HG03135 (cell line): ENCODE results near the gene SLCO3A1.
A peak's percentile ranks its signal among the peaks of the same experiment; 100 is the strongest.

Experiments
- ATAC-seq: cut with Tn5 transposase; IDR thresholded peaks from one replicate; pipeline ENCODE4 v1.9.1; 2021; ENCODE audit warnings: mild to moderate bottlenecking, moderate library complexity; ENCODE audit not compliant: unreplicated experiment

The SLCO3A1 gene

DNA sequence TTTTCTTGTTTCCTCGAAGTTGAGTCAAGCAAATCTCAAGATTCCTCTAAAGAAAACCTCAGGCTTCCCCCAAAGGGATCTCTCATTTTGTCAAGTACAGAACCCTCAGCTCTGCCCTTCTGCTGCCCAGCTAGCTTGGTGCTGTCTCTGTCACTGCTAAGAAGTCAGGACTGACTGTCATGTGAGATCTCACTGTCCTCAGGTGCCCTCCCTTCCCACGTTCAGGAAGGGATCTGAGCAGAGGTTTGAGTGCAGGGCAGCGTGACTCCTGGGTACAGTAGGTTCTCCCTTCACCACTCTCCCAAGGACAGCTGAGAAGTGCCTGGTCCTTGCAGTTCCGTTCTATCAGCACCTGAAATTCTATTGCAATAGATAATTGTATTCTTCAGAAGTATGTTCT lies 229.7 kb downstream of the SLCO3A1 start:
- no peak for ATAC-seq

DNA sequence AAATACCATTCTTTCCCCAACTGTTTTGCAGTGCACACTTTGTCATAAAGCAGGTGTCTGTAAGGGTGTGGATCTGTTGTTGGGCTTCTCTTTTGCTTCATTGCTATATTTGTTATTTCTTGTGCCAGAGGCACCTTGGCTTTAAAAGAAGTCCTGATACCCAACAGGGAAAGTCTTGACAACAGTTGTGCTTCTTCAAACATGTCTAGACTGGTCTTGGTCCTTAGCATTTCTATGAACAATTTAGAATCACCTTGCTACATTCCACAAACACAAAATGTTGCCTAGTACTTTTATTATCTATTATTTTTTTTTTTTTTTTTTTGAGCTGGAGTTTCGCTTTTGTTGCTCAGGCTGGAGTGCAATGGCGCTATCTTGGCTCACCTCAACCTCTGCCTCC lies 233.7 kb downstream of the SLCO3A1 start:
- no peak for ATAC-seq

DNA sequence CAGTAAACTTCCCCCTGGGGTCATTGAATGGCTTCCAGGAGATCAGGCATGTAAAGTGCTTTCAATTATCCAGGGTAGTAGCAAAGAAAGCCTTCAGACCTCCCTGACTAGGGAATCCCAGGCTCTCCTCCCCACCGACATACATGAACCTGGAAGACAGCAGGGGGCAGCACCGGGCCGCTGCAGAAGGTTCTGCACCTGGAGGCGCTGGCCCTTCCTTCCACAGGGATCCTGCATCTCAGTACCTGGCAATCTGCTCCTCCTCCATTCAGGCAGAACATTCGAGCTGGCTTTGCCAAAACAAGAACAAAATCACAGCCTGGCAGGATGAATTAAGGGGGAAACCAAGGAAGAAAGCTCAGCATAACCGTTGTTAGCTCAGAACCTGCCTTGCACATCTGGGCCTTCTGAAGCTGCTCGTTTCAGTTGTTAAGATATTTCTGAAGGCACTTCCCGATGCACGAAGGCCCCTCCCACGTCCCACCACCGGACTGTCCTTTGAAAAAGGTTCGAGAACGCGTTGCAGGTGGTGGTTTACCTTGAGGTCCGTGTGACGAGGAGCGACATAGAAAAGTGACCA lies 237.7 kb downstream of the SLCO3A1 start:
- ATAC-seq = no peak

DNA sequence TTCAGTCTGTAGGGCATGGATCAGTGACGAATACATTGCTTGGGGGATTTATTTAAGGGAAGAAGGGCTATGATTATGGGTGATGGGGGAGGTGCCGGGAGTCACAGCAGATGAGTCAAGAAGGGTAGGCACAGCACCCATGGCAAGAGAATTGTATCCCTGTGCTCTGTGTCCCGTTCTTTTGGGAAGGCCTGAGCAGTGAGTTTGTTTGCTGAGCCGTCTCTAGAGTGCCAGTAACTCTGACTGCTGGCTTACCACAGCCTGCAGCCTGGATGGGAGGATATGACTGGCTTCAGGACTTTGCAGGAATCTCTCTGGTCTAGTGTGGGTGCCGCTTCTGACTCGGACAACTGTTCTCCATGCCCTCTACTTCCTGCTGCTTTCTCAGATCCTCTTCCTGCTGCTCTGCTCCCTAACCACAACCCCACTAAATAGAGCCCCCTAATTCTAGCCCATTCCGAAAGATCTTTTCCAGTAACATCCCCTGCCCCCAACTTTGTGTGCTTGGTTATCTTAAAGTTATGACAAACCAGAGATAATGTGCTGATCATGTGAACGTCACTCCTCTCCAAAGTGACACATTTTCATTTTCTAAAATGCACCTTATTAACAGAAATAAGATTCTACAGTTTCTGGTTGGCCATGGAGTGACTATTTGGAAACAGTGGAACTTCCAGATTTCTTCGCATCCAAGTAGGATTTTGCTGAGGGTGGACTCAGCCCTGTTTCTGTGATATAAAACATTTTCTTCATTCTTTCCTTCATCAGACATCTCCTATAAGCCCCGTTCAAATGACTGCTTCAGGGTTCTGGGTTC lies 239.0 kb downstream of the SLCO3A1 start:
- no peak for ATAC-seq

DNA sequence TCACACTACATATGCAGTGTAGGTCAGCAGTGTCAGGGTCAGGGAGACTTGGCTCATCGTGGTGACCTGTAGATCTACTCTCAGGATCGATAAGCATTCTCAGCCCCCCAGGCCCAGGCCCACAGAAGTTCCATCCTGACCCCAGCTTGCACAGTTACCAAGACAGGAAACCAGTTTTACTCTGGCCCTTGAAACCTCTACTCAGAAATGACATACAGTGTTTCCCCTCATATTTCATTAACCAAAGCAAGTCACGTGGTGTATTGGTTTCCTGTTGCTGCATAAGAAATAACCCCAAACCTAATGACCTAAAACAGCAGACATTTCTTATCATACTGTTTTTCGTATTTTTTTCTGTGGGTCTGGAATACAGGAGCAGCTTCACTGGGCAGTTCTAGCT lies 242.2 kb downstream of the SLCO3A1 start:
- ATAC-seq = peak; percentile 83

DNA sequence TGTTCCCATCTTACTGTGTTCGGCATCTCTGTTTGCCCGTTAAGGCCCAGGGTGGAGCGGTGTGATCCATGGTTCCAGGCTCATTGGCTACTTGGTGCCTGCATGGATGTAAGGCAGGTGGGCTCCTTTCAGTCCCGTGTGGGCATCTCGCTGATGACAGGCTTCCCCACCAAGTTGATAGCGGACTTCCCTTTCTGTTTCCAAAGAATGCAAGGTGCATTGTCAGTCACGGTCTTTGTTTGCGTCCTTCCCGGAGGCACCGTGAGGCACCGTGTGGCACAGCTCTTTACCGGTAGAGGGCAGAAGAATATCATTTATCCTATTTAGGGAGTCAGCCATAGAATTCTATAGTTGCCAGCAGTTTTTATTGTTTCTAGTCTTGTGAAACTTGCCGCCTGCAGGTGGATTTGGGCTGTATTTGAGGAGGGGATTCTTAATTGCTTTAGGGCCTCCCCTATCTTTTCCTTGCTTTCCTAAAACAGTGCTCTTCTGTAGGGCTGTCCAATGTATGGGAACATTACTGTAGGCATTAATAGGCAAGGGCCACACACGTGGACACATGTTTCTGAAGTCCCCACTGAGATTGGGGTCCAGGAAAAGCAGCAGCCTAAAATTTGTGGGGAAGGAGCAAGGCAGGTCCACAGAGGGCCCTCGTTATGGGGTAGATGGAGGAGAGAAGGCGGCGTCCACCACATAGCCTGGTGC lies 244.1 kb downstream of the SLCO3A1 start:
- ATAC-seq = peak; percentile 49

DNA sequence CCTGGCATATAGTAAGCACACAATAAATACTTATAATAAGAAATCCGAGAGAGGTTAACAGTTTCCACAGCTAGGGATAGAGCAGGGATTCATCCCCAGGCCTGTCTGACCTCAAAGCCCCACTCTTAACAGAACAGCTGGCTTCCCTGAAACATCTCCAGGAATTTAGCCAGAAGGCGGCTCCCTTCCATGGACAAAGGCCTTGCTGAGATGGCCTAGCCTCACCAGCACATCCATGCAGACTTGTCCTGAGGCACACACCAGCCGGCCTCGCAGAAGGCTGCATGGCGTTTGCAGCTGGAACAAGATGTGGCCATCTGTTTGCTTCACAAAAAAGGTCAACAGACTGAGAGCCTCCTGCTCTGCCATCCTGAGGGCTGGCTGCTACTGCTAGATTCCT lies 245.4 kb downstream of the SLCO3A1 start:
- no peak for ATAC-seq

DNA sequence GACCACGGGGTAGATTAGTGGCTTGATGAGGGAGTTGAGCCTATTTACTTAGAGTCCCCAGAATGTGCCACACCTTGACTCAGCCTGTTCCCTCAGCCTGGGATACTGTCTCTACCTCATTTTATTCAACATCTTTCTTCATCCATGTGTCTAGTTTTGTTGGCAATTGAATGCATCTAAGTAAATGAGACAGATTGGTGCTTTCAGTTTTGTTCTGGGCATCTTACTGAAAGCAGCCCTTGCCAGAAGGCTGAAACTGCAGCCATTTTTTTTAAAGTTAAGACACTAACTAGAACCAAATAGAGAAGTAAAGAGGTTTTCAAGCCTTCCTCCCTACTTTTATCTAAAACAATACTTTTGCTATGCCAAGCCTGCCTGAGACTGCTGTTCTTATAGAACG lies 246.8 kb downstream of the SLCO3A1 start:
- ATAC-seq = no peak

DNA sequence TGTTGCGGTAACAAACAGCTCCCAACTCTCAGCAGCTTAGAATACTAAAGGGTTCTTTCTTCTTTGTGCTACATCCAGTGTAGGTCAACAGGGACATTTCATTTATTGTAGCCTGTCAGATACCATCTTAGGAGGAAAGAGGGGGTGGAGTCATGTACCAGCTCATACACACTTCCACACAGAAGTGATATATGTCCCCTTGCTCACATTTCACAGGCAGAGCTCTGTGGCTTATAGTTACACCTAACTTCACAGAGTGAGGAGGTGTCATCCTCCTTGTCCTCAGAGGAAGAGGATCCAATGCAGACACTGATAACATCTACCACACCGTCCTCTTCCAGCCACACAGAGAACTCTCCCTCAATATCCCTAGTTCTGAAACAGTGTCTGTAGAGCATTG lies 247.2 kb downstream of the SLCO3A1 start:
- ATAC-seq = no peak

DNA sequence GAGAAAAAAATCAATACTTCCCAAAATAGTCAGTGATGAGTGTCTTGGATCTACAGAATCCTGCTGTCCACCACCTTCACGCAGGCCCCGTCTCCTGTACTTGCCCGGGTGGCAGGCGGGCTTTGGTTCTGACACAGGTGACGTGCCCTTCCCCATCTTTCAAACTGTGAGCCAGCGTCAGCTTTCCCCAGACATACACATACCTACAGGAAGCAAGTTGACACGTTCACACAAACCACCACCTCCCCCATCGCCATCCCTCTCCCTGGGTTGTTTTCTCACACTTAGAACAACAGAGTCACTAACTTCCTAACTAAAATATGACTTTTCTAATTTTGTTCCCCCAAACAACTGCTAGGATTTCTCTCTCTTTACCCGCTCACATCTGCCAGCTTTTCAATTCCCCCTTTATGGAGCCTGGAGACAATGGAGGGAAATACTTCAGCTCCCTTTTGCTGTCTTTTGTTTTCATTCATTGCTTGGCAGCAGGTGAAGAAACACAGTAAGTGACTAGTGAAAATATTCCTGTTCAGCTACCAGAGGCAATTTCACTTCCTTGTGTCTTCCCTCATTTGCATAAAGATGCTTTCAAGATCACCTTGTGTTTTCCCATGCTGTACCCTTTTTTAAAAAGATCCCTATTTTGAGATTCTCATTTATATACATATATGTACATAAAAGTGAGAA lies 248.3 kb downstream of the SLCO3A1 start:
- ATAC-seq = peak; percentile 61

DNA sequence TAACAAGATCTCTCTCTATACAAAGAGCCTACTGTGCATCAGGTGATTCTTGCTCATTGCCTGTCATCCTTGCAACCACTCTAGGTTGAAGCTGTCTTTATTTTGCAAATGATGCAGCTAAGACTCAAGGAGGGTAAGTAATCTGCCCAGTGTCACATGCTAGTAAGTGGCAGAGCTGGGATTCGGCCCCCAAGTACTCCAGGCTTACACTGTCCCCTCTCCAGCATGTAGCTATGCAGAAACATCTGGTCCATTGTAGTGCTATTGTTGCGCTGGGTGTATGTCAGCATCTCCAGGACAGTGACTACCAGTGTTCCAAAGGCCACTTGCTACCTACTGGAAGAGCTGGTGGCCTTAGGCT lies 248.9 kb downstream of the SLCO3A1 start:
- peak; percentile 31 for ATAC-seq

DNA sequence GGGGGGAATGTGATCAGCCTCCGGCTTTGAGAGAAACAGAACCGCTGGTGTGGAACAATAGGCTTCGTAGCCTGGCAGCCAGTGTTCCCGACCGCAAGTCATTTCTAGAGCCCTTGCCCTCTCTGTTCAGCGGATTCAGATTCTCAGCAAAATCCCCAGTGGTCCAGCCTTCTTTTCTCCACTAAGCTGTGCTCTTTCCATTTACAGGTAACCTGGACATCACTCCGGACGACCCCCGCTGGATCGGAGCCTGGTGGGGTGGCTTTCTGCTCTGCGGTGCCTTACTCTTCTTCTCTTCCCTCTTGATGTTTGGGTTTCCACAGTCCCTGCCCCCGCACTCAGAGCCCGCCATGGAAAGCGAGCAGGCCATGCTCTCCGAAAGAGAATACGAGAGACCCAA lies 250.6 kb downstream of the SLCO3A1 start:
- no peak for ATAC-seq

DNA sequence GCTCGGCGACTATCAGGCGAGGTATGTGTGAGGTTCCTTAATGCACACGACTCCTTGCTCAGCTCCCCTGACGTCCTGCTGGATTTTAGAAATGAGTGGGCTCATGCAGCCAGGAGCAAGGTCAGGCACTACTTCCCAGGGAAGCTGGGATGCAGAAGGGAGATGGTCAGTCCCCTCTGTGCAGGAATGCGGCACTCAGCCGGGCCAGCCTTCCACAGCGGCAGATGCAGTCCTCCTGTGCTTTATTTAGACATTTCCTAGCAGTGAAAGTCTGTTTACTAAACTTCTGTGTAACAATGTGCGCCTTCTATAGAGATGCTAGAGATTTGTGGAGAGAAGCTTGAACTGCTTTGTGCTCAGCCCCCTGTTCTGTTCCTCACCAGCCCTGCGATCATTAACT lies 252.1 kb downstream of the SLCO3A1 start:
- ATAC-seq = no peak

DNA sequence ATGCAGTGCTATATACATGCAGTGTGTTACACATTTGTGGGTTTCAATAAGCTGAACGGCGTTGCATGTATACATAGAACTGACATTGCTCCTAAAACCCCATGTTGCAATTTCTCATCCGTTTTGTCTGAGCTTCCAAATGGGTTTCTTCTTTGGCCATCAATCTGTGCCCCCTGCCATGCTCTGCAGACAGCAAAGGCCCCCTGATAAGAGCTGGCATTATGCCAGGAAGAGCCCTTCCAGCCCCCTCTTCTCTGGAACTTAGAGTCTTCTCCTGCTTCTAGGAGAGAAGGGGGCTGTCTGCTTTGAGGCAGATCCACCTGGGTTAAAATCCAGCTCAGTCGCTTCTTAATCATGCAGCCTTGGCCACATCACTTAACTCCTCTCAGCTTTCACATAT lies 254.0 kb downstream of the SLCO3A1 start:
- no peak for ATAC-seq

DNA sequence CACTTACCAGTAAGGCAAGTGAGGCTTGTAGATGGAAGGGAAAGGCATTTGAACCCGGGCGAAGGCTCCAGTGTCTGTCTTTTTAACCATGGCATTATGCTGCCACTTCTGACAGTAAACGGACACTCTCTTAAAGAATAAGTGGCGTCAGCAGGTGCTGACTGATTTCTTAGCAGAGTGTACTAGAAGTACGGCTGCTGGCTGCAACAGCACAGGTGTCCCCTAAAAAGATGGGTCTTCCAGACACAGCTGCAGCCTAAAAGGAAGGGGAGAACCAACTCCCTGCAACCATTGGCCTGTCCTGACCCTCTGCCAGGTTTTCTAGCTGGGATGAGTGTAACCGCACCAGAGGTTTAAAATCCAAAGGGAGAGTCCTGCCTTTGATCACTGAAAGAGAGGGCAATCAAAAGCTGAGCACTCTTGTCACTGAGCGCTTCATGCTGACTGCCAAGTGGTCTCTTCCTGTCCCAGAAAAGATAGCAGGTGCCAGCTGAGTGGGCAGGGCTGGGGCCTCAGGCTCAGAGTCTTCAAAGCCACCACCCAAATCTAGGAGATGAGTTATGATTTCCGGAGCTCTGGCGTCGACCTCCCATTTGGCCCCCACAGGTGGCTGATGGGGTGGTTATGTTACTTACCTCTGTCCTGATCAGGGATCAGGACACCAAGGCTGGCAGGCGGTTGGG lies 255.8 kb downstream of the SLCO3A1 start:
- ATAC-seq = no peak

DNA sequence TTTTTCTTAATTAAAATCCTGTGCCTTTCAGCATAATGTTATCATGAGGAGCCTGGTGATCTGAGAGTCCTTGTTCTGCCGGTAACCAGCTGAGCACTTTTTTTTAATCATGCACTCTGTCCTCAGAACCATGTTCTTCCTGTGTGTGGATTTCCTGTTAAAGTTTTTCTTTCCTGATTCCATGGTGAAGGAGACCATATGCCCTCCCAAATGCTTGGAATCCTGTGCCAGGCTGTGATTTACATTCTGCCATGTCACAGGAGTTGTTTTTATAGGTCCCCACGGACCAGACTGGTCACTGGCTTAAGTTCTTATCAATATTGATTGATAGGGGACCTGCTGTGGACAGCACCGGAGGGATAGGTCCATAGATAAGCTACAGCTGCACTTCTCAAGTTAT lies 257.8 kb downstream of the SLCO3A1 start:
- no peak for ATAC-seq

DNA sequence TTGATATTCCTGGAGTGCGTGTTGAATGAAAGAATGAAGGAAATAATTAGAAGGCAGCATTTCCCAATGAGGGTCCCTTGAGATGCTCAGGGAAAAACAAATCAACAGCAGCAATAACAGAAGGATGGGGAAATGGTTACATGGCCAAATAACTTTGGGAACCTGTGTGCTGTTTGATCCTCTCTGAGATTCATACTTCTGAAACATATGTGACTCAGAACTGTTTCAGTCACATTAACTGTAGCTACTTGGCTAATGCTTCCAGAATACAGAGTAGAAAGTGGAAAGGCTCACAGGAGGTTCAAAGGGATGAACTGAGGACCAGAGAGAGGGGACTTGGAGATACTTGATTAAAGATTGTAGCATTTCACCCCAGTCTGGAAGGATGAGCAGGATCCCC lies 258.2 kb downstream of the SLCO3A1 start:
- no peak for ATAC-seq

DNA sequence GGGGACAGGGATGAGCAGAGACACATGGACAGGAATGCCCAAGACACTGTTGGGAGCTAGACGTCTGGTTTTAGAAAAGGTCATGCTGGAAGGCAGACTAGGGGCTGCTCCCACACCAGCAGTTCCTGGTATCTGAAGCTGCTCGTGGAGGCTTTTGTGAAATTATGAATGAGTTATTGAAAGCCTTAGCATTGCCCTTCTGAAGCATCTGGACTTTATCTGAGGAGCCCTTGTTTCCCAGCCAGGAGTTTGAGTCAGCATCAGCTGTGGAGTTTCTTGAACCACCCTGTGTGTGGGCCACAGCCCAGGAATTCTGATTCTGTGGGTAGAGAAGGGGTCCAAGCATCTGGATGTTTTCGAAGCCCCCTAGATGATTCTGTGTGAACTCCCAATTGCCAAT lies 258.7 kb downstream of the SLCO3A1 start:
- ATAC-seq = no peak

DNA sequence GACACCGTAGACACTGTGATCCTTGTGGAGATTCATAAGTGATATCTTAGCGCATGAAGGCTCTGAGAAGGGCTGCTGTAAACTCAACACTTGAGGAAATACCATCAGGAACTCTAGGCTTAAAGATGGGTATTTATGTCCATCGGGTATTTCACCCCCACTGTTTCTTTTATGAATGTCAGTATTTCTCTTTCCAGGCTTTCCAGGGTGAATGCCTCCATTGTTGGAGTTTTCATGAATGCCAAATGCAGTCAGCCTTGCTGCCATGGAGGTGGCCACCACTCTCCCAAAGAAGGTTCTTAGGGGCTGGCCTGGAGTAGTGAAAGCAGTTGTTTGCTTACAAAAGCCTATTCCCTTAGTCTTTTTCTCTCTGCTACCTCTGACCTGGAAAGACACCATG lies 259.2 kb downstream of the SLCO3A1 start:
- no peak for ATAC-seq

DNA sequence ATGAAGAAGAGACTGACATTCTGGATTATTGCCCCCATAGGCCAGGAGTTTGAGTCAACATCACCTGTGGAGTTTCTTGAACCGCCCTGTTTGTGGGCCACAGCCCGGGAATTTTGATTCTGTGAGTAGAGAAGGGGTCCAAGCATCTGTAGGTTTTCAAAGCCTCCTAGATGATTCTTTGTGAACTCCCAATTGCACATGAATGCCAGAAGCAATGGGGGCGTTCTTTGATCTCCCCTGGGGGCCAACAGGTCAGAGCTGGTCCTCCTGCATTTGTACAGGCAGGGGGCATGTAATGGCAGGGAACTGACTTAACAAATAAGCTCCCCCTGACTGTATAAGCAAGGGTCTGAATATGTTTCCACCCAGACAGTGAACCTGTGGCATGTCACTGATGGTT lies 260.3 kb downstream of the SLCO3A1 start:
- no peak for ATAC-seq

DNA sequence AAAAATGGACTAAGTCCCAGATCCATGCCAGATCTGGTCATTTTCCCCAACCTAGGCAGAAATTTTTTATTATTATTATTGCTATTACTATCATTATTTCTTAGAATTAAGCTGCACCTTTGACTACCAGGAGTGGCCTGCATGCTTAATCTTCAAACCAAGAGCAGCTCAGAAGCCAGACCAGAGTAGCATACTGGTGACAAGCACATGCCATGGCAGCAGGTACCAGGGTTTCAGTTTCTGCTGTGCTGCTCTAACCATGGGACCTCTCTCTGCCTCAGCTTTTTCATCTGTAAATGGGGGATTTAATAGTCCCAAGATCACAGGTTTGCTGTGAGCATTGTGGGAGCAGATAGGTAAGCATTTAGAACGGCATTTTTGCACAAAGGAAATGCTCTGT lies 262.3 kb downstream of the SLCO3A1 start:
- no peak for ATAC-seq
